ENCODE measurements around the gene CHST13.

- TF ChIP-seq CTCF (IDR thresholded peaks at IDR 0.05) (no peak), POLR2AphosphoS5 (IDR thresholded peaks at IDR 0.05) (no peak)
Observed at GRCh38 chr3:126573492-126574117, 49.6 kb downstream of the CHST13 start.
